NCI-H2227 (cell line): Measurements from ENCODE around the gene GATAD2B.
"Not testable (repeated sequence)": the region's sequence is repeated elsewhere in the genome, so short reads cannot be mapped to it uniquely, and the experiment has no call there.

Experiments
- DNase-seq: peaks from one replicate; lab custom pipeline; 2025; ENCODE audit not compliant: unreplicated experiment; lab: John Stamatoyannopoulos, UW

GATAD2B gene

DNA sequence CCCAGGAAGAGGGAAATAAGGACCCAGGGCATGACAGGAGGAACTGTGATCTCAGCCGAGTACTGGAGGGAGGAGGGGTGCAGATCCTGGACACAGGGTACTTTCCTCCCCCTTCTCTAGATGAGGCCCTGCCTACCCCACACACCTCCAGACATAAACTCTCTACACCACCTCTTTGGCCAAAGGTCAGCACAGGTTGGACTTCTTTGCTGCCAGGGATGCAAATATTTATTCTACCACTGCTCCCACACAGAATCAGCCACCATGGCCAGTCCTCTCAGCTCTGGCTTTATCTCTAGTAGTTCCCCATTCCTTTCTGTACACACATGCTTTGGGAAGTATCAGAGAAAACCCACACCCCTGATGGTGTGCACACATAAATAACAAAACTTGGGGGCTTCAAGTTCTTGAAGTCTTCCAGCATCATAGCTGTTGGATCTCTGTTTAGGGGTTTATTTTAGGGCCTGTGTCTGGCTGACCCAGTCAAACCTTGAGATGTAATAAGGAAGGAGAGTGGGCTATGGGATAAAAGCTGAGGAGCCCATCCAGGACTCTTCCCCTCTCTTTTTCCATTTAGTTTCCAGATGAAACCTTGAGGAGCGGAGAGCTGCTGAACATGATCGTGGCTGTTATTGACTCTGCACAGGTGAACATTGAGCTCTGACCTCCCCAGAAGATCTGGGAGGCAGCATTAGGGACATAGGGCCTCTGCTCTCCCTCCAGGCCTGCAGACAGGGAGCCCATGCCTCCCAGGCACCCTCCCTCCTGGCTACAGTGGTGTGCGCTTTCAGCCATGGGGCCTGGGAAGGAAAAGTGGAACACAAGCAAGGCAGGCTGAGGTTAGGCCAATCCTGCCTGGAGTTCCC is 154.2 kb downstream of the GATAD2B start:
- DNase-seq = no peak

DNA sequence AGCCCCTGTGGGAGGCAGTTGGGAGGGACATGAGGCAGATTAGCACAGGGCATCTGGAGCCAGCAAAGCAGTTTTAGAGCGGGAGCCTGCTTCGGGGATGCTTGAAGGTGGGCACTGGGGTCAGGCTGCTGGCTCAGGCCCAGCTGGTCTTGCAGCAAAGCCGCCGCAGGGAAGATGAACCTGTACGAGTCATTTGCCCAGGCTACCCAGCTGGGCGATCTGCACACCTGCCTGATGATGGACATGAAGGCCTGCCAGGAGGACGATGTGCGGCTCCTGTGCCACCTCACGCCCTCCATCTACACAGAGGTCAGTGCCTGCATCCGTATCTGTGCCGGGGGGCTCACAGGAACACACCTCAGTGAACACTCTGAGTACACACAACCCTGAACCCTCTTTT is 155.3 kb downstream of the GATAD2B start:
- no peak for DNase-seq

DNA sequence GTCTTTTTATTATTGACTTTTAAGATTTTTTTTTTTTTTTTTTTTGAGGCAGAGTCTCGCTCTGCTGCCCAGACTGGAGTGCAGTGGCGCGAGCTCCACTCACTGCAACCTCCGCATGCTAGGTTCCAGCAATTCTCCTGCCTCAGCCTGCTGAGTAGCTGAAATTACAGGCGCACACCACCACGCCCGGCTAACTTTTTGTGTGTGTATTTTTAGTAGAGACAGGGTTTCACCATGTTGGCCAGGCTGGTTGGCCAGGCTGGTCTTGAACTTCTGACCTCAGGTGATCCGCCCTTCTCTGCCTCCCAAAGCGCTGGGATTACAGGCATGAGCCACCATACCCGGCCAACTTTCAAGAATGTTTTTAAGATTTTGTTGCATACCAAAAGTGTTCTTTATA is 156.1 kb downstream of the GATAD2B start:
- not testable (repeated sequence) for DNase-seq

DNA sequence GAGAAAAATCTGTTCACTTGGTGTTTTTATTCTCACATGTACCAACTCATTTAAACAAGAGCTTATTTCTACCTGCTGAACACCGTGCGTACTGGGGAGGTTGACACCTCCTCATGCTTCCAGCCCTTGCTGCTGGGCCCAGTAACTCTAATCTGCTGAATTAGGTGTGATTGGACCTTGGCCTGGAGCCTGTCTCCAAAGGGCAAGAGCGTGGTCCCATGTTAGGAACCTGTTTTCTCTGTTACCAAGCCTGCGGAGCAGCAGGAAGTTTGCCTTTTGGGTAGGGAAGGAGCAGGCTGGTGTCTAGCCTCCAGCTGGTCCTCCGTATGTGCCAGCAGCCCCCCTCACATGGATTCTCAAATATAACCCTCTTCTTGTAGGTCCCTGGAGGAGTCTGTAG is 158.5 kb downstream of the GATAD2B start:
- DNase-seq = no peak

DNA sequence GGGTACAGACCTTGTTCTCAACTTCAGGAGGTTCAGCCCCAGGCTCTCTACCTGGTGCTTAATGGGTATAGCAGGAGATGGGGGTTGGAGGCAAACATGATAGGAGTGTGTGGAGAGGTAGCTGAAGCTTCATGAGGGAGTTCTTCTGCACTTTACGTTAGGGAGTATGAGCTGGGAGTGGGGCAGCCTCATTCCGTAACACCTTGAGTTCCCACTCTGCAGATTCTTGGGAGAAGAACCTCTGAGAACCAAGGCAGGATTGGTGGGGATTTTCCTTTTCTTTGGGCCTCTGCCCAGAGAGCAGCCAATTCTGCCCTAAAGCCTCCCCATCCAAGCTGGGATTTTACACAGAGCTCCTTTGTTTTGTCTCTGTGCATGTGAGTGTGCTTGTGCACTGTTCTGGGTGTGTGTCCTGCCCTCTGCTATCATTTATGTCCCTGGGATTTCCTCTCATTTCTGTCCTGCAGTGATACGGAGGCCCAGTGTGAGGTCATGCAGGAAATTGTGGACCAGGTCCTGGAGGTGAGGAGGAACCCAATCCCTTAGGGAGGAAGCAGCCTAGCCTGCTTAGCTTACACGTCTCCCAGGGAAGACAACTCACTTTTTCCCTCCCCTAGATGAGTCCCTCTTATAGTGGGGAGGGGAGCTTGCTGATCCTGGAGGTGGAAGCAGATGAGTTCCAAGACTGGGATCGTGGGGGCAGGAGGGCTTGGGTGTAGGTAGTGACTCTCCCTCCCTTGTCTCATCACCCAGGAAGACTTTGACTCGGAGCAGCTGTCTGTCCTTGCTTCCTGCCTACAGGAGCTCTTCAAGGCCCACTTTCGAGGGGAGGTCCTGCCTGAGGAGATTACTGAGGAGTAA is 159.2 kb downstream of the GATAD2B start:
- no peak for DNase-seq

DNA sequence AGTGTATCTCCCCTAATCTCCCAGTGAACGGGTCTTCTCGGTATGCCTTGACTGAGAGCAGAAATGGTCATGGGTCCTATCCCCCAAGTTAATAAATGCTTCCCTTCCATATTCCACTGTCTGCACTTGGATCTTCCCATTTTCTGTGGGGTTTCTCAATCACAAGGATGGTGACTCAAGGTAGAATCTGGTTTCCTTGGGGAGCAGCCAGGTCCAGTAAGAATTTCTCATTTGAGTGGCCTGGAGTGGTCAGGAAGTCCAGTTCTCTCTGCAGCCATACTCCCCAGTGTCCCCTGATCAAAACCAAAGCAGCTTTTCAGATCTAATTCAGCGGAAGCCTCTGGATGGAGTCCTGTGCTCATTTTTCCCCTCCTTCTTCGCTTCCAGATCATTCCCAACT is 162.3 kb downstream of the GATAD2B start:
- no peak for DNase-seq
